Fibroblast of mammary gland (primary cell): ENCODE results near the gene GPR35.
A peak's percentile ranks its signal among the peaks of the same experiment; 100 is the strongest.

Source experiments
- DNase-seq: peaks from one replicate; pipeline ENCODE4 v3.0.0-alpha.2; 2010; ENCODE audit warnings: low read depth
- H3K4me3 ChIP-seq: 2 replicates; pipeline ENCODE4 v1.5.1; 2011; ENCODE audit warnings: low read depth, mild to moderate bottlenecking, low read length, moderate library complexity; ENCODE audit not compliant: control insufficient read depth
- TF ChIP-seq, protein P1 (sequence below): conservative IDR thresholded peaks from 2 replicates; pipeline ENCODE4 v1.5.1; 2011; ENCODE audit warnings: low read depth, low read length, inconsistent platforms; ENCODE audit not compliant: control insufficient read depth, insufficient read depth

The GPR35 gene

DNA sequence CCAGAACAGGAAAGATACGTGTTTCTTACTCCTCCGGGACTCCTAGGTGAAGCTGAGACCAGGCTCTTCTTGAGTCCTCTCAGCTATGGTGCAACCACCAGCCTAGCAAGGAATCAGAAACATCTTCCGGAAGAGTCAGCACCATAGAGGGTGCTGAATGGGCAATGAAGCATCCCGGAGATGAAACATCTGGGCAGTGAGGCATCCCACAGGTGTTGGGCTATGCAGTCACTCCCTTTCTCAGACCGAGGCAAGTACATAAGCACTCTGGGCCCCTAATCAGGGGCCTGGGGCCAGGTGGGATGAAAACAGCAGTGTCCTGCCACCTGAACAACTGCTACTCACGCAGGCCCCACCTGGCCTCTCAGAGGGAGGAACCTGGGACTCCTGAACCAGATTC is 40.2 kb upstream of the GPR35 start:
- peak overlapping the region; percentile 99 for H3K4me3 ChIP-seq
- DNase-seq = peak; percentile 8
- TF ChIP-seq, protein P1, sequence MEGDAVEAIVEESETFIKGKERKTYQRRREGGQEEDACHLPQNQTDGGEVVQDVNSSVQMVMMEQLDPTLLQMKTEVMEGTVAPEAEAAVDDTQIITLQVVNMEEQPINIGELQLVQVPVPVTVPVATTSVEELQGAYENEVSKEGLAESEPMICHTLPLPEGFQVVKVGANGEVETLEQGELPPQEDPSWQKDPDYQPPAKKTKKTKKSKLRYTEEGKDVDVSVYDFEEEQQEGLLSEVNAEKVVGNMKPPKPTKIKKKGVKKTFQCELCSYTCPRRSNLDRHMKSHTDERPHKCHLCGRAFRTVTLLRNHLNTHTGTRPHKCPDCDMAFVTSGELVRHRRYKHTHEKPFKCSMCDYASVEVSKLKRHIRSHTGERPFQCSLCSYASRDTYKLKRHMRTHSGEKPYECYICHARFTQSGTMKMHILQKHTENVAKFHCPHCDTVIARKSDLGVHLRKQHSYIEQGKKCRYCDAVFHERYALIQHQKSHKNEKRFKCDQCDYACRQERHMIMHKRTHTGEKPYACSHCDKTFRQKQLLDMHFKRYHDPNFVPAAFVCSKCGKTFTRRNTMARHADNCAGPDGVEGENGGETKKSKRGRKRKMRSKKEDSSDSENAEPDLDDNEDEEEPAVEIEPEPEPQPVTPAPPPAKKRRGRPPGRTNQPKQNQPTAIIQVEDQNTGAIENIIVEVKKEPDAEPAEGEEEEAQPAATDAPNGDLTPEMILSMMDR = no peak

DNA sequence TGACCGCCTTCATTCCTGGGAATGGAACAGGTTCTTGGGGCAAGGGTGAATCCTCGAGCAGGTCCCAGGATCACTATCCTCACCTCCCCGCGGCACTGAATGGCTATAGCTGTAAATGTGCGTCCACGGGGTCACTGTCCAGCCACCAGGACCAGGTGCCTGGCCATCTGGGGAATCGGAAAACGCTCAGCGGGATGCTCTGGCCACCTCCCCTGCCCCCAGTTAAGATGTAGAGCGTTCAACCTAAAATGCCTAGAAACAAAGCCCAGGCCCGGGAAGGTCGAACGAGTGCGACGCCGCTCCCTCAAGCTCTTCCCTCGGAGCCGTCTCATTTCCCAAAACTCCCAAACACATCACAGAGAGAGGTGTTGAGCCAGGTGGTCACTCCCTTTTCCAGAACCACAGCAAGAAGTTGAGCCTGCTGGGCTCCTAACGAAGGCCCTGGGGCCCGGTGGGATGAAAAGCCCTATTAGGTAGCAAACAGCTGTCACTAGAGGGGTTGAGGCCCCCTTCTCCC is 39.5 kb upstream of the GPR35 start:
- H3K4me3 ChIP-seq = peak overlapping the region; percentile 99
- TF ChIP-seq, protein P1 = no peak
- DNase-seq = no peak

DNA sequence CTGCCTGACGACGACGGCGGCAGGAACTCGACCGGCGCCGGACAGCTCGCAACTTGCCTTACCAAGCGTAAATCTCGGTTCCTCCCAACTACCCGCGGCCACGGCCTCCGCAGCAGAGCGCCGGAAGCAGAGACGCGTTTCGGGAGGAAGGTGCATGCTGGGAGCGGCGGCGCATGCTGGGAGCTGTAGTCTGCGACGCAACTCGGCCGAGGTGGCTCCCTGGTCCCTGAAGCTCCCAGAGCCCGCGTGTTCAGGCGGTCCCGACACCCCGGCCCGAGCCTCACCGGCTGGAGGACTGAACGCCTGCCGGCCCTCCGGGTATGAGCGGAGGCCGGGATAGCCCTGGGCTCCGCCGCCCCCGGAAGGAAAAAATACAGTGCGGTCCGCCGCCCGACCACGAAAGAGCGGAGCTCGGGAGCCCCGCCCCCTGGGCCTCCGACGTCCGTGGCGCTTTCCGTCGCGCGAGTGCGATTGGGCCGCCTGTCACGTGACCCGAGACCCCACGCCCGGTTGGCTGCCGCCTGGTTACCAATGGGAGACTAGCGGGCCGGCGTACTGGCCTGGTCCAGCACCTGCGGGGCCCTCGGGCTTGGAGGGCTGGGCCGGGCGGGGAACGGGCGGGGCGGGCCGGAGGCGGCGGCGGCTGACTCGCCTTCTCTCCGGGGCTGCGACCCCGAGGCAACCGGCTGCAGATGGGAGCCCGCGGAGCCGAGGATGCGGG is 38.9 kb upstream of the GPR35 start, which contains the start of gene CAPN10:
Gene CAPN10, plus strand, starts transcription at position 537 of the 721 bp plus-strand sequence. Its CDS starts 178 bp downstream, at position 715.
- H3K4me3 ChIP-seq = peak within 1 kb of the TSS; percentile 99
- TF ChIP-seq, protein P1 = no peak
- DNase-seq = peak; percentile 91

DNA sequence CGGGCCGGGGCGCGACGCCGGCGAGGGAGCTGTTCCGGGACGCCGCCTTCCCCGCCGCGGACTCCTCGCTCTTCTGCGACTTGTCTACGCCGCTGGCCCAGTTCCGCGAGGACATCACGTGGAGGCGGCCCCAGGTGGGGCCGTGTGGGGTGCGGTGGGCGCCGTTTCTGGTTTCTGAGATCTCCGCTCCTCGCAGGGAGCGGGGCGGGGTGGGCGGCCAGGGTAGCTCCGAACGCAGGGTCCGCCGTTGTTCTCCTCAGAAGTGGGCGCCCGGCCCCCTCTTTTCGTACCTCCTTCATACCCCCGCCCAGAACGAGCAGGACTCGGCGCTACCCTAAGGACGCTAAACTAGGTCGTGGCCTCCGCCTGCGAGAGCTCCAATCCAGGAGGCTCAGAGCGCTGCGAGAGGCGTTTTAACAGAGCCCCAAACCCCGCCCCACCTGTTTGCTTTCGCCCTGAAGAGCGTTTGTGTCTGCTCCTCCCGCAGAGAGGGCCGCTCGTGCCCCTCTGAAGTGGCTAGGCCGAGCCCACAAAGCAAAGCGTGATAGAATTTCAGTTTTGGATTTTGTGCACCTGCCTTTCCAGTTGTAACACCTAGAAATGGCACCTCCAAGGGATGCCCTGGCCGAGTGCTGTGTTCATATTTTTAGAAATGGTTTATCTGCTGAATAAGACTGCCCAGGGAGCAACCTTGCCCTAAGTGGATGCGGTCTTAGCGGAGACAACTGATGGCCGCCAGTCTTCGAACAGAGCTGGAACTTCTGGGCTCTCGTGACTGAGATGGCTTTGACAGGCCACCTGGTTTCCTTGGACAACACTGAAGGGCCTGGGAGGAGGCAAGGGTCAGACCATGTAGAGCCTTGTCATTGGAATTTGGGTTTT is 38.1 kb upstream of the GPR35 start:
- peak; percentile 14 for DNase-seq
- TF ChIP-seq, protein P1 = no peak
- peak overlapping the region; percentile 99 for H3K4me3 ChIP-seq

DNA sequence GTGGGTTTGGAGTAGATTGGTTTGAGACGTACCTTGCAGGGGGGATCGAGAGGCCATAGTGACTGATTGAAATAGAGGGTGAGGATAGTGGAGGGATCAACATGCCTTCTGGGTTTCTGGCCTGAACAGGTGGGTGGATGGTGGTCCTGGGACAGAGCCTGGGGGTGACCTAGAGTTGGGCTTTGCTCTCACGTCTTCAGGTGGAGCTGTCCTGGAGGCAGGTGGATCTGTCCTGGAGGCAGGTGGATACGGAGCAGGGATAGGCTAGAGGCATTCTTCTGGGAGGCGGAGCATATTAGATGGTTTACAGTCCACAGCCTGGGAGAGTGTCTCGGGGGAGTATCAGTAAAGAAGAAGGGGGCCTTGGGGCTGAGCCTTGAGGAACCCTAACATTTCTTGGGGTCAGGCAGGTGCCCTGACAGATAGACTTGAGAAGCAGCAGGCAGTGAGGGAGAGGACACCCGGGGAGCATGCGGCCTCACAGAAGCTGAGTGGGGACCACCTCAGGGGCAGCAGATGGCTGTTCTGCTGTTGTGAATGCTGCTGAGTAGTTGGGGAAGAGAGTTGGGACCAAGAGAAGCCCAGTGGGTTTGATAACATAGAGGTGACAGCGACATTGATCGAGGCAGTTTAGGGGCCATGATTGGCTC is 37.1 kb upstream of the GPR35 start:
- DNase-seq = no peak
- no peak overlapping the region for H3K4me3 ChIP-seq
- TF ChIP-seq, protein P1 = no peak

DNA sequence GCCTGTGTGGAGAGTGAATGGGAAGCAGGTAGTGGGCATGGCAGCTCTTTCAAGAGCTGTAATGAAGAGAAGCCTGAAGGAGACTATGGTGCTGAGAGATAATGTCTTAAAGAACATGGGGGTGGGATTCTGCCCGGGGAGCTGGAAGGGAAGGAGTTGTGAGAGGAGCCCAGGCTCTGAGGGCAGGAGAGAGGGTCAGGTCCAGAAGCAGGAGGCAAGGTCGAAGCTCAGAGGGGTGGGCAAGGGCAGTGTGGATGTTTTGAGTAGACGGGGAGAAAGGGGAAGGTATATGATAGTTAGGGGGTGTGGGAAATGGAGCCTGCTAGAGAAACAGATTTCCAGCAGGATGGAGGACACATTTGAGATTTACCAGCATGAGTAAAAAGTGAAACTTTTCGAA is 36.6 kb upstream of the GPR35 start:
- H3K4me3 ChIP-seq = no peak overlapping the region
- DNase-seq = no peak
- TF ChIP-seq, protein P1 = no peak
